ENCODE measurements around the gene ETV6.

The ETV6 gene

GRCh38 chr12:11747969-11748368 is 98.5 kb downstream of the ETV6 start:
- Histone ChIP-seq H3K9ac (ENCODE audit: low read length) (no peak overlapping the region), H3K27ac (ENCODE audit: low read length) (no peak overlapping the region), H3K4me1 (ENCODE audit: control insufficient read depth, low read depth, low read length) (peaks cover 42% of the 10 kb centered on the region), H3K27me3 (ENCODE audit: control insufficient read depth, insufficient read depth, low read length) (no peaks in the 10 kb centered on the region), H3K9me3 (ENCODE audit: control insufficient read depth, low read depth, low read length) (no peaks in the 10 kb centered on the region), H3K36me3 (ENCODE audit: control insufficient read depth, low read depth, low read length) (no peaks in the 10 kb centered on the region), H3K4me3 (ENCODE audit: low read length) (no peak overlapping the region)

GRCh38 chr12:11748903-11749302 is 99.4 kb downstream of the ETV6 start:
- Histone ChIP-seq H3K4me1 (ENCODE audit: control insufficient read depth, low read depth, low read length) (peaks cover 41% of the 10 kb centered on the region), H3K9me3 (ENCODE audit: control insufficient read depth, low read depth, low read length) (no peaks in the 10 kb centered on the region), H3K36me3 (ENCODE audit: control insufficient read depth, low read depth, low read length) (peaks cover 2% of the 10 kb centered on the region), H3K9ac (ENCODE audit: low read length) (no peak overlapping the region), H3K27ac (ENCODE audit: low read length) (no peak overlapping the region), H3K4me3 (ENCODE audit: low read length) (no peak overlapping the region), H3K27me3 (ENCODE audit: control insufficient read depth, insufficient read depth, low read length) (no peaks in the 10 kb centered on the region)

- Histone ChIP-seq H3K27ac (ENCODE audit: low read length) (no peak overlapping the region), H3K9ac (ENCODE audit: low read length) (no peak overlapping the region), H3K4me3 (ENCODE audit: low read length) (no peak overlapping the region), H3K4me1 (ENCODE audit: control insufficient read depth, low read depth, low read length) (peaks cover 33% of the 10 kb centered on the region), H3K36me3 (ENCODE audit: control insufficient read depth, low read depth, low read length) (peaks cover 3% of the 10 kb centered on the region), H3K9me3 (ENCODE audit: control insufficient read depth, low read depth, low read length) (no peaks in the 10 kb centered on the region), H3K27me3 (ENCODE audit: control insufficient read depth, insufficient read depth, low read length) (no peaks in the 10 kb centered on the region)
These were observed 100.6 kb downstream of the ETV6 start for GRCh38 chr12:11749943-11750690.

GRCh38 chr12:11752403-11753149 is 103.1 kb downstream of the ETV6 start:
- Histone ChIP-seq H3K27ac (ENCODE audit: low read length) (no peak overlapping the region), H3K27me3 (ENCODE audit: control insufficient read depth, insufficient read depth, low read length) (no peaks in the 10 kb centered on the region), H3K9ac (ENCODE audit: low read length) (no peak overlapping the region), H3K4me1 (ENCODE audit: control insufficient read depth, low read depth, low read length) (peaks cover 29% of the 10 kb centered on the region), H3K36me3 (ENCODE audit: control insufficient read depth, low read depth, low read length) (peaks cover 3% of the 10 kb centered on the region), H3K4me3 (ENCODE audit: low read length) (no peak overlapping the region), H3K9me3 (ENCODE audit: control insufficient read depth, low read depth, low read length) (no peaks in the 10 kb centered on the region)

GRCh38 chr12:11753150-11753499 is 103.7 kb downstream of the ETV6 start:
- H3K36me3 ChIP-seq (ENCODE audit: control insufficient read depth, low read depth, low read length): peaks cover 3% of the 10 kb centered on the region

GRCh38 chr12:11753826-11754225 is 104.4 kb downstream of the ETV6 start:
- Histone ChIP-seq H3K27me3 (ENCODE audit: control insufficient read depth, insufficient read depth, low read length) (no peaks in the 10 kb centered on the region), H3K4me3 (ENCODE audit: low read length) (no peak overlapping the region), H3K9ac (ENCODE audit: low read length) (no peak overlapping the region), H3K36me3 (ENCODE audit: control insufficient read depth, low read depth, low read length) (peaks cover 3% of the 10 kb centered on the region), H3K9me3 (ENCODE audit: control insufficient read depth, low read depth, low read length) (no peaks in the 10 kb centered on the region), H3K4me1 (ENCODE audit: control insufficient read depth, low read depth, low read length) (peaks cover 29% of the 10 kb centered on the region), H3K27ac (ENCODE audit: low read length) (no peak overlapping the region)

More at GRCh38 chr12:11753150-11753499, 103.7 kb downstream of the ETV6 start:
- Histone ChIP-seq H3K9me3 (ENCODE audit: control insufficient read depth, low read depth, low read length) (no peaks in the 10 kb centered on the region), H3K27ac (ENCODE audit: low read length) (no peak overlapping the region), H3K27me3 (ENCODE audit: control insufficient read depth, insufficient read depth, low read length) (no peaks in the 10 kb centered on the region), H3K9ac (ENCODE audit: low read length) (no peak overlapping the region), H3K4me3 (ENCODE audit: low read length) (no peak overlapping the region), H3K4me1 (ENCODE audit: control insufficient read depth, low read depth, low read length) (peaks cover 29% of the 10 kb centered on the region)

GRCh38 chr12:11754256-11754655 is 104.8 kb downstream of the ETV6 start:
- Histone ChIP-seq H3K27ac (ENCODE audit: low read length) (no peak overlapping the region), H3K4me1 (ENCODE audit: control insufficient read depth, low read depth, low read length) (peaks cover 29% of the 10 kb centered on the region), H3K9ac (ENCODE audit: low read length) (no peak overlapping the region), H3K36me3 (ENCODE audit: control insufficient read depth, low read depth, low read length) (peaks cover 3% of the 10 kb centered on the region), H3K9me3 (ENCODE audit: control insufficient read depth, low read depth, low read length) (no peaks in the 10 kb centered on the region), H3K4me3 (ENCODE audit: low read length) (no peak overlapping the region), H3K27me3 (ENCODE audit: control insufficient read depth, insufficient read depth, low read length) (no peaks in the 10 kb centered on the region)

GRCh38 chr12:11755302-11755930 is 105.9 kb downstream of the ETV6 start:
- H3K36me3 ChIP-seq (ENCODE audit: control insufficient read depth, low read depth, low read length): peaks cover 3% of the 10 kb centered on the region
- H3K4me1 ChIP-seq (ENCODE audit: control insufficient read depth, low read depth, low read length): peaks cover 29% of the 10 kb centered on the region
- no peaks in the 10 kb centered on the region for H3K9me3 ChIP-seq (ENCODE audit: control insufficient read depth, low read depth, low read length)
- H3K4me3 ChIP-seq (ENCODE audit: low read length): no peak overlapping the region
- H3K27ac ChIP-seq (ENCODE audit: low read length): no peak overlapping the region
- H3K27me3 ChIP-seq (ENCODE audit: control insufficient read depth, insufficient read depth, low read length): no peaks in the 10 kb centered on the region
- H3K9ac ChIP-seq (ENCODE audit: low read length): no peak overlapping the region

GRCh38 chr12:11756022-11756421 is 106.5 kb downstream of the ETV6 start:
- Histone ChIP-seq H3K36me3 (ENCODE audit: control insufficient read depth, low read depth, low read length) (peaks cover 3% of the 10 kb centered on the region), H3K27ac (ENCODE audit: low read length) (no peak overlapping the region), H3K4me3 (ENCODE audit: low read length) (no peak overlapping the region), H3K27me3 (ENCODE audit: control insufficient read depth, insufficient read depth, low read length) (no peaks in the 10 kb centered on the region), H3K4me1 (ENCODE audit: control insufficient read depth, low read depth, low read length) (peaks cover 28% of the 10 kb centered on the region), H3K9ac (ENCODE audit: low read length) (no peak overlapping the region), H3K9me3 (ENCODE audit: control insufficient read depth, low read depth, low read length) (no peaks in the 10 kb centered on the region)

- H3K9me3 ChIP-seq (ENCODE audit: control insufficient read depth, low read depth, low read length): no peaks in the 10 kb centered on the region
- H3K4me1 ChIP-seq (ENCODE audit: control insufficient read depth, low read depth, low read length): peaks cover 23% of the 10 kb centered on the region
- no peaks in the 10 kb centered on the region for H3K27me3 ChIP-seq (ENCODE audit: control insufficient read depth, insufficient read depth, low read length)
- no peak overlapping the region for H3K9ac ChIP-seq (ENCODE audit: low read length)
- H3K4me3 ChIP-seq (ENCODE audit: low read length): no peak overlapping the region
- no peak overlapping the region for H3K27ac ChIP-seq (ENCODE audit: low read length)
- H3K36me3 ChIP-seq (ENCODE audit: control insufficient read depth, low read depth, low read length): peaks cover 3% of the 10 kb centered on the region
These were observed 107.0 kb downstream of the ETV6 start for GRCh38 chr12:11756523-11756922.

GRCh38 chr12:11757095-11757494 is 107.6 kb downstream of the ETV6 start:
- no peak overlapping the region for H3K9ac ChIP-seq (ENCODE audit: low read length)
- peaks cover 3% of the 10 kb centered on the region for H3K36me3 ChIP-seq (ENCODE audit: control insufficient read depth, low read depth, low read length)
- no peaks in the 10 kb centered on the region for H3K27me3 ChIP-seq (ENCODE audit: control insufficient read depth, insufficient read depth, low read length)

More at GRCh38 chr12:11757095-11757494, 107.6 kb downstream of the ETV6 start:
- H3K27ac ChIP-seq (ENCODE audit: low read length): no peak overlapping the region
- no peaks in the 10 kb centered on the region for H3K9me3 ChIP-seq (ENCODE audit: control insufficient read depth, low read depth, low read length)
- H3K4me1 ChIP-seq (ENCODE audit: control insufficient read depth, low read depth, low read length): peaks cover 20% of the 10 kb centered on the region
- H3K4me3 ChIP-seq (ENCODE audit: low read length): no peak overlapping the region
